Measurements from ENCODE around the gene FCGR3B.
"Not testable (repeated sequence)": the region's sequence is repeated elsewhere in the genome, so short reads cannot be mapped to it uniquely, and the experiment has no call there.

The FCGR3B gene

GRCh38 chr1:161630128-161630742 lies 741 bp downstream of the FCGR3B start:
- H3K4me1 Mint-ChIP-seq: peaks cover 22% of the 10 kb centered on the region
- not testable (repeated sequence) for H3K27me3 Mint-ChIP-seq; H3K36me3 Mint-ChIP-seq (ENCODE audit: insufficient read depth); ATAC-seq (replicated peaks; ENCODE audit: extremely low read depth, poor library complexity, severe bottlenecking); H3K9me3 Mint-ChIP-seq; H3K4me3 Mint-ChIP-seq; DNase-seq (ENCODE audit: low spot score in 2 of 2); H3K27ac Mint-ChIP-seq (ENCODE audit: low read depth)

GRCh38 chr1:161626445-161627146 lies 4.4 kb downstream of the FCGR3B start:
- not testable (repeated sequence) for H3K9me3 Mint-ChIP-seq, H3K27me3 Mint-ChIP-seq
- peaks cover 15% of the 10 kb centered on the region for H3K36me3 Mint-ChIP-seq (ENCODE audit: insufficient read depth)
- ATAC-seq (replicated peaks; ENCODE audit: extremely low read depth, poor library complexity, severe bottlenecking) (peak; percentile 81), DNase-seq (ENCODE audit: low spot score in 2 of 2) (peak in 1 of 2 donors; percentile 44)
- peaks cover 47% of the 10 kb centered on the region for H3K4me1 Mint-ChIP-seq
- peak overlapping the region; percentile 38 for H3K4me3 Mint-ChIP-seq
- peak overlapping the region; percentile 92 for H3K27ac Mint-ChIP-seq (ENCODE audit: low read depth)

GRCh38 chr1:161624605-161625004 lies 6.4 kb downstream of the FCGR3B start:
- Mint-ChIP-seq H3K36me3 (ENCODE audit: insufficient read depth) (peaks cover 29% of the 10 kb centered on the region), H3K4me1 (peaks cover 53% of the 10 kb centered on the region), H3K27ac (ENCODE audit: low read depth) (peak overlapping the region; percentile 99), H3K4me3 (peak overlapping the region; percentile 9)
- not testable (repeated sequence) for H3K27me3 Mint-ChIP-seq; DNase-seq (ENCODE audit: low spot score in 2 of 2); ATAC-seq (replicated peaks; ENCODE audit: extremely low read depth, poor library complexity, severe bottlenecking); H3K9me3 Mint-ChIP-seq

GRCh38 chr1:161623401-161624051 lies 7.5 kb downstream of the FCGR3B start:
- not testable (repeated sequence) for DNase-seq (ENCODE audit: low spot score in 2 of 2); H3K27me3 Mint-ChIP-seq; H3K9me3 Mint-ChIP-seq
- H3K36me3 Mint-ChIP-seq (ENCODE audit: insufficient read depth): peaks cover 29% of the 10 kb centered on the region
- H3K4me1 Mint-ChIP-seq: peaks cover 57% of the 10 kb centered on the region
- H3K27ac Mint-ChIP-seq (ENCODE audit: low read depth): peak overlapping the region; percentile 99
- H3K4me3 Mint-ChIP-seq: peak overlapping the region; percentile 48
- ATAC-seq (replicated peaks; ENCODE audit: extremely low read depth, poor library complexity, severe bottlenecking): peak; percentile 41

GRCh38 chr1:161622054-161622453 lies 8.9 kb downstream of the FCGR3B start:
- peaks cover 50% of the 10 kb centered on the region for H3K4me1 Mint-ChIP-seq
- not testable (repeated sequence) for ATAC-seq (replicated peaks; ENCODE audit: extremely low read depth, poor library complexity, severe bottlenecking); DNase-seq (ENCODE audit: low spot score in 2 of 2)

GRCh38 chr1:161621181-161622000 lies 9.6 kb downstream of the FCGR3B start:
- H3K27me3 Mint-ChIP-seq, H3K9me3 Mint-ChIP-seq: not testable (repeated sequence)
- Mint-ChIP-seq H3K36me3 (ENCODE audit: insufficient read depth) (peaks cover 26% of the 10 kb centered on the region), H3K4me1 (peaks cover 43% of the 10 kb centered on the region), H3K4me3 (peak overlapping the region; percentile 92), H3K27ac (ENCODE audit: low read depth) (peak overlapping the region; percentile 99)
- ATAC-seq (replicated peaks; ENCODE audit: extremely low read depth, poor library complexity, severe bottlenecking) (peak; percentile 67), DNase-seq (ENCODE audit: low spot score in 2 of 2) (peak; percentile 78 to 89)

More at GRCh38 chr1:161622054-161622453, 8.9 kb downstream of the FCGR3B start:
- peaks cover 29% of the 10 kb centered on the region for H3K36me3 Mint-ChIP-seq (ENCODE audit: insufficient read depth)
- H3K4me3 Mint-ChIP-seq: peak overlapping the region; percentile 92
- not testable (repeated sequence) for H3K9me3 Mint-ChIP-seq, H3K27me3 Mint-ChIP-seq
- peak overlapping the region; percentile 99 for H3K27ac Mint-ChIP-seq (ENCODE audit: low read depth)

- Mint-ChIP-seq H3K4me3 (peak overlapping the region; percentile 92), H3K4me1 (peaks cover 38% of the 10 kb centered on the region), H3K27ac (ENCODE audit: low read depth) (peak overlapping the region; percentile 99), H3K36me3 (ENCODE audit: insufficient read depth) (peaks cover 24% of the 10 kb centered on the region)
- not testable (repeated sequence) for H3K27me3 Mint-ChIP-seq; ATAC-seq (replicated peaks; ENCODE audit: extremely low read depth, poor library complexity, severe bottlenecking); H3K9me3 Mint-ChIP-seq; DNase-seq (ENCODE audit: low spot score in 2 of 2)
Observed at GRCh38 chr1:161620399-161620798, 10.6 kb downstream of the FCGR3B start.

- Mint-ChIP-seq H3K4me1 (peaks cover 26% of the 10 kb centered on the region), H3K36me3 (ENCODE audit: insufficient read depth) (peaks cover 24% of the 10 kb centered on the region)
- not testable (repeated sequence) for ATAC-seq (replicated peaks; ENCODE audit: extremely low read depth, poor library complexity, severe bottlenecking); H3K9me3 Mint-ChIP-seq; H3K27me3 Mint-ChIP-seq; DNase-seq (ENCODE audit: low spot score in 2 of 2); H3K4me3 Mint-ChIP-seq; H3K27ac Mint-ChIP-seq (ENCODE audit: low read depth)
Observed at GRCh38 chr1:161618517-161618916, 12.5 kb downstream of the FCGR3B start.

- H3K4me1 Mint-ChIP-seq: peaks cover 29% of the 10 kb centered on the region
- H3K27ac Mint-ChIP-seq (ENCODE audit: low read depth); H3K9me3 Mint-ChIP-seq; H3K4me3 Mint-ChIP-seq; ATAC-seq (replicated peaks; ENCODE audit: extremely low read depth, poor library complexity, severe bottlenecking); DNase-seq (ENCODE audit: low spot score in 2 of 2): not testable (repeated sequence)
- peaks cover 29% of the 10 kb centered on the region for H3K36me3 Mint-ChIP-seq (ENCODE audit: insufficient read depth)
- H3K27me3 Mint-ChIP-seq: peaks cover 10% of the 10 kb centered on the region
Observed at GRCh38 chr1:161616417-161616816, 14.6 kb downstream of the FCGR3B start.

GRCh38 chr1:161613142-161613514 lies 17.8 kb downstream of the FCGR3B start:
- H3K9me3 Mint-ChIP-seq; DNase-seq (ENCODE audit: low spot score in 2 of 2); ATAC-seq (replicated peaks; ENCODE audit: extremely low read depth, poor library complexity, severe bottlenecking): not testable (repeated sequence)
- peaks cover 21% of the 10 kb centered on the region for H3K4me1 Mint-ChIP-seq
- H3K4me3 Mint-ChIP-seq: peak overlapping the region; percentile 98
- peak overlapping the region; percentile 100 for H3K27ac Mint-ChIP-seq (ENCODE audit: low read depth)
- H3K27me3 Mint-ChIP-seq: peaks cover 10% of the 10 kb centered on the region
- peaks cover 17% of the 10 kb centered on the region for H3K36me3 Mint-ChIP-seq (ENCODE audit: insufficient read depth)

GRCh38 chr1:161612322-161613141 lies 18.4 kb downstream of the FCGR3B start:
- H3K4me3 Mint-ChIP-seq: peak overlapping the region; percentile 98
- ATAC-seq (replicated peaks; ENCODE audit: extremely low read depth, poor library complexity, severe bottlenecking): peak; percentile 91
- peak; percentile 71 to 92 for DNase-seq (ENCODE audit: low spot score in 2 of 2)
- not testable (repeated sequence) for H3K9me3 Mint-ChIP-seq
- peak overlapping the region; percentile 100 for H3K27ac Mint-ChIP-seq (ENCODE audit: low read depth)
- peaks cover 17% of the 10 kb centered on the region for H3K36me3 Mint-ChIP-seq (ENCODE audit: insufficient read depth)
- H3K4me1 Mint-ChIP-seq: peaks cover 21% of the 10 kb centered on the region
- H3K27me3 Mint-ChIP-seq: peaks cover 10% of the 10 kb centered on the region
